ENCODE measurements around the gene TET1.
"Not testable (repeated sequence)": the region's sequence is repeated elsewhere in the genome, so short reads cannot be mapped to it uniquely, and the experiment has no call there.

The TET1 gene

DNA sequence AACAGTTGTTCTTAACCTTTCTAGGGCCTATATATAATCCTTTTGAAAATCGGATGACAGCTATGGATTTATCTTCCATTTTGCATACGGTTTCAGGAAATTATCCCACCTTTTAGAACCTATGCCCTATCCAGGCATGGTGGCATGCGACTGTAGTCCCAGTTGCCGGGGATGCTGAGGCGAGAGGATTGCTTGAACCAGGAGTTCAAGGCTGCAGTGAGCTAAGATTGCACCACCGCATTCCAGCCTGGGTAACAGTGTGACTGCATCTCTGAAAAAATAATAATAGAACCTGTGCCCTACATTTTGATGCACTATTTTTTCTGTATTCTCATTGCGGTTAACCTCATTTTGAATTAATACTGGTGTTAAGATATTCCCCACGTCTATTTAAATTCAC, 172.5 kb downstream of the TET1 start:
- Histone ChIP-seq H3K4me2 (ENCODE audit: insufficient read depth, low read length, poor library complexity, severe bottlenecking) (no peak overlapping the region), H3K18ac (ENCODE audit: low read length) (no peak overlapping the region), H3K4ac (ENCODE audit: low read length) (no peak overlapping the region), H2BK5ac (ENCODE audit: low read length) (no peak overlapping the region), H3K4me3 (ENCODE audit: low read length in 2 of 2) (no peak overlapping the region), H2BK15ac (ENCODE audit: low read length) (no peak overlapping the region), H3K79me1 (ENCODE audit: low read depth, low read length) (peaks cover 5% of the 10 kb centered on the region), H2BK120ac (ENCODE audit: low read depth, low read length) (no peak overlapping the region), H2AFZ (ENCODE audit: low read length) (no peak overlapping the region), H3K9me3 (replicated peaks in 1 of 2; ENCODE audit: control insufficient read depth in 2 of 2, insufficient read depth in 1 of 2, low read depth in 1 of 2, low read length in 2 of 2) (no peaks in the 10 kb centered on the region), H4K8ac (ENCODE audit: low read depth, low read length) (no peak overlapping the region), H3K23ac (ENCODE audit: low read depth, low read length, poor library complexity) (no peak overlapping the region), H3K36me3 (replicated peaks in 1 of 2; ENCODE audit: control insufficient read depth in 2 of 2, insufficient read depth in 2 of 2, low read length in 2 of 2) (peaks cover 38 to 98% of the 10 kb centered on the region in 2 donors), H3K27me3 (ENCODE audit: control insufficient read depth in 3 of 3, insufficient read depth in 3 of 3, low read depth in 1 of 3, low read length in 3 of 3) (no peaks in the 10 kb centered on the region), H2AK5ac (ENCODE audit: low read depth, low read length) (no peak overlapping the region), H4K91ac (ENCODE audit: low read depth, low read length, poor library complexity) (no peak overlapping the region), H3K27ac (replicated peaks; ENCODE audit: low read length) (no peak overlapping the region), H2BK12ac (ENCODE audit: low read length) (no peak overlapping the region), H3K9ac (ENCODE audit: low read depth, low read length, poor library complexity) (no peak overlapping the region), H3K14ac (ENCODE audit: low read length) (no peak overlapping the region), H3K4me1 (ENCODE audit: control insufficient read depth in 2 of 2, insufficient read depth in 1 of 2, low read depth in 1 of 2, low read length in 2 of 2) (no peaks in the 10 kb centered on the region)
- DNase-seq (ENCODE audit: low spot score): no peak
- WGBS, 2 donors (ENCODE audit: extremely low coverage in 2 of 2, insufficient read length in 2 of 2, insufficient replicate concordance in 1 of 2): no CpG with 5 or more reads among the region's 8 CpGs

DNA sequence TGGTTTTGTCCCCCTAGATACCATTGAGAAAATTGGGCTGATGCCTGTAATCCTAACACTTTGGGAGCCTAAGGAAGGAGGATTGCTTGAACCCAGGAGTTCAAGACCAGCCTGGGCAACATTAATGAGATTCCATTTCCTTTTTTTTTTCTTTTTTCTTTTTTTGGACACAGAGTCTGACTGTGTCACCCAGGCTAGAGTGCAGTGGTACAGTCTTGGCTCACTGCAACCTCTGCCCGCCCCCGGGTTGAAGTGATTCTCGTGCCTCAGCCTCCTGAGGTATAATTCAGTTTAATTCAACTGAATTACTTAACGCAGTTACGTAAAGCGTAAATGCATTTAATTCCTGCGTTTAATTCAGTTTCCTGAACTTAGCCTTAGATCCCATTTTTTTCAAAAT, 174.2 kb downstream of the TET1 start:
- Histone ChIP-seq H3K36me3 (replicated peaks in 1 of 2; ENCODE audit: control insufficient read depth in 2 of 2, insufficient read depth in 2 of 2, low read length in 2 of 2) (peaks cover 35 to 99% of the 10 kb centered on the region in 2 donors), H4K91ac (ENCODE audit: low read depth, low read length, poor library complexity) (no peak overlapping the region)
- no peak for DNase-seq (ENCODE audit: low spot score)

DNA sequence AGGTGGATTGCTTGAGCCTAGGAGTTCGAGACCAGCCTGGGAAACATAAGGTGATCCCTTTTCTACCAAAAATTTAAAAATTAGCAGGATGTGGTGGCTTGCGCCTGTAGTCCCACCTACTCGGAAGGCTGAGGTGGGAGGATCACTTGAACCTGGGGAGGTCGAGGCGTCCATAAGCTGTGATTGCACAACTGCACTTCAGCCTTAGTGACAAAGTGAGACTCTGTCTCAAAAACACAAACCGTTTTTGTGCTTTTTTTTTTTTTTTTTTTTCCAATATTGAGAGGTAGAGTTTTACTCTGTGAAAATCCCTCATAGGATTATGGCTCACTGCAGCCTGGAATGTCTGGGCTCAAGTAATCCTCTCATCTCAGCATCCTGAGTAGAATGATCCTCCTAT, 175.0 kb downstream of the TET1 start:
- no peak overlapping the region for H2BK15ac ChIP-seq (ENCODE audit: low read length)
- no peak overlapping the region for H3K14ac ChIP-seq (ENCODE audit: low read length)
- no peak overlapping the region for H3K4ac ChIP-seq (ENCODE audit: low read length)
- no peak overlapping the region for H2AFZ ChIP-seq (ENCODE audit: low read length)
- no peak overlapping the region for H2BK12ac ChIP-seq (ENCODE audit: low read length)
- H3K79me1 ChIP-seq (ENCODE audit: low read depth, low read length): peaks cover 5% of the 10 kb centered on the region
- no peak overlapping the region for H3K27ac ChIP-seq (replicated peaks; ENCODE audit: low read length)
- no peak overlapping the region for H3K4me3 ChIP-seq (ENCODE audit: low read length in 2 of 2)
- H3K9ac ChIP-seq (ENCODE audit: low read depth, low read length, poor library complexity): no peak overlapping the region
- H3K27me3 ChIP-seq (ENCODE audit: control insufficient read depth in 3 of 3, insufficient read depth in 3 of 3, low read depth in 1 of 3, low read length in 3 of 3): no peaks in the 10 kb centered on the region
- no peaks in the 10 kb centered on the region for H3K9me3 ChIP-seq (replicated peaks in 1 of 2; ENCODE audit: control insufficient read depth in 2 of 2, insufficient read depth in 1 of 2, low read depth in 1 of 2, low read length in 2 of 2)
- no peaks in the 10 kb centered on the region for H3K4me1 ChIP-seq (ENCODE audit: control insufficient read depth in 2 of 2, insufficient read depth in 1 of 2, low read depth in 1 of 2, low read length in 2 of 2)
- H3K18ac ChIP-seq (ENCODE audit: low read length): no peak overlapping the region
- no peak overlapping the region for H3K23ac ChIP-seq (ENCODE audit: low read depth, low read length, poor library complexity)
- H2BK120ac ChIP-seq (ENCODE audit: low read depth, low read length): no peak overlapping the region
- WGBS, 2 donors (ENCODE audit: extremely low coverage in 2 of 2, insufficient read length in 2 of 2, insufficient replicate concordance in 1 of 2): no CpG with 5 or more reads among the region's 6 CpGs
- H4K8ac ChIP-seq (ENCODE audit: low read depth, low read length): no peak overlapping the region
- no peak for DNase-seq (ENCODE audit: low spot score)
- no peak overlapping the region for H2BK5ac ChIP-seq (ENCODE audit: low read length)
- H4K91ac ChIP-seq (ENCODE audit: low read depth, low read length, poor library complexity): no peak overlapping the region
- H3K36me3 ChIP-seq (replicated peaks in 1 of 2; ENCODE audit: control insufficient read depth in 2 of 2, insufficient read depth in 2 of 2, low read length in 2 of 2): peaks cover 33 to 99% of the 10 kb centered on the region in 2 donors
- H2AK5ac ChIP-seq (ENCODE audit: low read depth, low read length): no peak overlapping the region
- H3K4me2 ChIP-seq (ENCODE audit: insufficient read depth, low read length, poor library complexity, severe bottlenecking): no peak overlapping the region

More for the DNA sequence above, 174.2 kb downstream of the TET1 start:
- Histone ChIP-seq H3K9me3 (replicated peaks in 1 of 2; ENCODE audit: control insufficient read depth in 2 of 2, insufficient read depth in 1 of 2, low read depth in 1 of 2, low read length in 2 of 2) (no peaks in the 10 kb centered on the region), H3K27me3 (ENCODE audit: control insufficient read depth in 3 of 3, insufficient read depth in 3 of 3, low read depth in 1 of 3, low read length in 3 of 3) (no peaks in the 10 kb centered on the region), H3K9ac (ENCODE audit: low read depth, low read length, poor library complexity) (no peak overlapping the region), H3K18ac (ENCODE audit: low read length) (no peak overlapping the region), H2BK5ac (ENCODE audit: low read length) (no peak overlapping the region), H3K4me3 (ENCODE audit: low read length in 2 of 2) (no peak overlapping the region), H3K27ac (replicated peaks; ENCODE audit: low read length) (no peak overlapping the region), H2BK15ac (ENCODE audit: low read length) (no peak overlapping the region), H3K4me1 (ENCODE audit: control insufficient read depth in 2 of 2, insufficient read depth in 1 of 2, low read depth in 1 of 2, low read length in 2 of 2) (no peaks in the 10 kb centered on the region), H3K4ac (ENCODE audit: low read length) (no peak overlapping the region), H2BK12ac (ENCODE audit: low read length) (no peak overlapping the region), H3K14ac (ENCODE audit: low read length) (no peak overlapping the region), H3K79me1 (ENCODE audit: low read depth, low read length) (peaks cover 5% of the 10 kb centered on the region), H2BK120ac (ENCODE audit: low read depth, low read length) (no peak overlapping the region), H3K4me2 (ENCODE audit: insufficient read depth, low read length, poor library complexity, severe bottlenecking) (no peak overlapping the region), H2AK5ac (ENCODE audit: low read depth, low read length) (no peak overlapping the region), H4K8ac (ENCODE audit: low read depth, low read length) (no peak overlapping the region), H2AFZ (ENCODE audit: low read length) (no peak overlapping the region), H3K23ac (ENCODE audit: low read depth, low read length, poor library complexity) (no peak overlapping the region)
- WGBS, 2 donors (ENCODE audit: extremely low coverage in 2 of 2, insufficient read length in 2 of 2, insufficient replicate concordance in 1 of 2): no CpG with 5 or more reads among the region's 7 CpGs

DNA sequence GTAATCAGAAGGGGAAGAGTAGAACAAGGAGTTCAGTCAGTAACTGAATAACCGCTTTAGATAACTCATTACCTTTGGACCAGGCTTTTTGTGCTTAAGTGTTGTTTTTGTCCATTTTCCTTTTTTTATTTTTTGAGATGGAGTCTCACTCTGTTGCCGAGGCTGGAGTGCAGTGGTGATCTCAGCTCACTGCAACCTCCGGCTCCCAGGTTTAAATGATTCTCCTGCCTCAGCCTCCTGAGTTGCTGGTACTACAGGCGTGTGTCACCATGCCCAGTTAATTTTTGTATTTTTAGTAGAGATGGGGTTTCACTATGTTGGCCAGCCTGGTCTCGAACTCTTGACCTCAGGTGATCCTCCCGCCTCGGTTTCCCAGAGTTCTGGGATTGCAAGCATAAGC, 175.6 kb downstream of the TET1 start:
- not testable (repeated sequence) for H3K27ac ChIP-seq (replicated peaks; ENCODE audit: low read length)

More for the DNA sequence above, 175.6 kb downstream of the TET1 start:
- not testable (repeated sequence) for H2BK12ac ChIP-seq (ENCODE audit: low read length); H3K18ac ChIP-seq (ENCODE audit: low read length); H2BK5ac ChIP-seq (ENCODE audit: low read length); H3K9me3 ChIP-seq (replicated peaks in 1 of 2; ENCODE audit: control insufficient read depth in 2 of 2, insufficient read depth in 1 of 2, low read depth in 1 of 2, low read length in 2 of 2); H3K79me1 ChIP-seq (ENCODE audit: low read depth, low read length); H3K9ac ChIP-seq (ENCODE audit: low read depth, low read length, poor library complexity); H3K27me3 ChIP-seq (ENCODE audit: control insufficient read depth in 3 of 3, insufficient read depth in 3 of 3, low read depth in 1 of 3, low read length in 3 of 3); H2BK120ac ChIP-seq (ENCODE audit: low read depth, low read length); H3K4me3 ChIP-seq (ENCODE audit: low read length in 2 of 2); H3K4me2 ChIP-seq (ENCODE audit: insufficient read depth, low read length, poor library complexity, severe bottlenecking); H2AK5ac ChIP-seq (ENCODE audit: low read depth, low read length); H3K4ac ChIP-seq (ENCODE audit: low read length); H3K14ac ChIP-seq (ENCODE audit: low read length); H4K91ac ChIP-seq (ENCODE audit: low read depth, low read length, poor library complexity); H2AFZ ChIP-seq (ENCODE audit: low read length); H3K23ac ChIP-seq (ENCODE audit: low read depth, low read length, poor library complexity); H2BK15ac ChIP-seq (ENCODE audit: low read length); H4K8ac ChIP-seq (ENCODE audit: low read depth, low read length); DNase-seq (ENCODE audit: low spot score); H3K4me1 ChIP-seq (ENCODE audit: control insufficient read depth in 2 of 2, insufficient read depth in 1 of 2, low read depth in 1 of 2, low read length in 2 of 2)
- H3K36me3 ChIP-seq (replicated peaks in 1 of 2; ENCODE audit: control insufficient read depth in 2 of 2, insufficient read depth in 2 of 2, low read length in 2 of 2): peaks cover 32 to 100% of the 10 kb centered on the region in 2 donors
- no CpG with 5 or more reads among the region's 7 CpGs for WGBS, 2 donors (ENCODE audit: extremely low coverage in 2 of 2, insufficient read length in 2 of 2, insufficient replicate concordance in 1 of 2)
